Muscle of leg (tissue), 11 donors: ENCODE results near the gene ZBTB4. TPM values are rescaled to one million over a fixed set of nuclear protein-coding genes. Genes with fewer than 3 reads are reported as not detected.

ENCODE experiments used
- DNase-seq: peaks from one replicate; pipeline ENCODE4 v3.0.0; 2013
- H3K27ac ChIP-seq: one replicate; pipeline ENCODE4 v1.5.1; 2013; ENCODE audit warnings: mild to moderate bottlenecking, low read length, control low read depth
- H3K27me3 ChIP-seq: one replicate; pipeline ENCODE4 v1.6.1; 2013; ENCODE audit warnings: low read length; ENCODE audit not compliant: control insufficient read depth, insufficient read depth
- H3K36me3 ChIP-seq: one replicate; pipeline ENCODE4 v1.6.1; 2013; ENCODE audit warnings: low read length; ENCODE audit not compliant: control insufficient read depth, insufficient read depth
- H3K4me1 ChIP-seq: one replicate; pipeline ENCODE4 v1.6.1; 2013; ENCODE audit warnings: low read length; ENCODE audit not compliant: control insufficient read depth, insufficient read depth
- H3K4me3 ChIP-seq: one replicate; pipeline ENCODE4 v1.5.1; 2013; ENCODE audit warnings: low read length, control low read depth
- H3K9me3 ChIP-seq: replicated peaks from 2 replicates; pipeline ENCODE4 v1.6.1; 2013; ENCODE audit warnings: low read depth, low read length; ENCODE audit not compliant: control insufficient read depth
- WGBS: methylation state at CpG from one replicate; pipeline ENCODE4 v1.1.5; 2013; ENCODE audit warnings: missing lambda C conversion rate; ENCODE audit not compliant: insufficient coverage; 5-methylcytosine and 5-hydroxymethylcytosine counted together
- polyA plus RNA-seq, 8 donors: library from polyadenylated mRNA; unstranded; fragments of 120-200 nt; gene quantifications; one replicate each; pipeline versions ENCODE4 v1.2.1 to v1.2.3, GENCODE V29; 2013; ENCODE audit warnings: inconsistent platforms in 1 of 8, low replicate concordance in 1 of 8; ENCODE audit not compliant: insufficient read length in 8 of 8, insufficient read depth in 1 of 8
- total RNA-seq: library from RNA; stranded (reverse); fragments of 120-200 nt; gene quantifications from one replicate; pipeline ENCODE4 v1.2.4, GENCODE V29; 2013

ZBTB4 gene
- total and polyA plus RNA-seq, 9 donors, result 14.1 to 31.6 (median 24.3) TPM

DNA sequence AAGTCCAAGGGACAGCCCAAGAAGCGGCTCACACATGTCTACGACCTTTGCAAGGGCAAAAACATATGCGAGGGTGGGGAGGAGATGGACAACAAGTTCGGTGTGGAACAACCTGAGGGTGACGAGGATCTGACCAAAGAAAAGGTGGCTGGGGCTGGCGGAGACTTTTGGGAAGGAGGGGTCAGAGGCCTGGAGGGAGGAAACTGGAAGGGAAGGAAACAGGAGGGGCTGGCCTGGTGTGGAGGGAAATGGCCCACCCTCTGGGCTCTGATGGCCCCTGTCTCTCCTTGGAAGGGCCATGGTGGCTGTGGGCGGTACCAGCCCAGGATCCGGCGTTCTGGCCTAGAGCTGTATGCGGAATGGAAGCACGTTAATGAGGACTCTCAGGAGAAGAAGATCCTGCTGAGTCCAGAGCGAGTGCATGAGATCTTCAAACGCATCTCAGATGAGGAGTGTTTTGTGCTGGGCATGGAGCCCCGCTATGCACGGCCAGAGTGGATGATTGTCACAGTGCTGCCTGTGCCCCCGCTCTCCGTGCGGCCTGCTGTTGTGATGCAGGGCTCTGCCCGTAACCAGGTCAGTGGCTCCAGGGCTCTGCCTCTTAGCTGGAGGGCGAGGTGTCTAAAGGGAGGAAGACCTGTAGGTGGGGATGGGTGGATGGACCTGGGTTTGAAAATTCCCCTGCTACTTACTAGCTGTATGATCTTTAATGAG, 17.2 kb upstream of the ZBTB4 start:
- no peaks in the 10 kb centered on the region for H3K4me1 ChIP-seq
- H3K4me3 ChIP-seq, result no peak overlapping the region
- no peaks in the 10 kb centered on the region for H3K27me3 ChIP-seq
- WGBS, result 89% methylated on average over 19 of the region's 20 CpGs
- H3K27ac ChIP-seq, result peak overlapping the region; percentile 3
- DNase-seq, result no peak
- H3K9me3 ChIP-seq, result no peaks in the 10 kb centered on the region
- peaks cover 62% of the 10 kb centered on the region for H3K36me3 ChIP-seq

DNA sequence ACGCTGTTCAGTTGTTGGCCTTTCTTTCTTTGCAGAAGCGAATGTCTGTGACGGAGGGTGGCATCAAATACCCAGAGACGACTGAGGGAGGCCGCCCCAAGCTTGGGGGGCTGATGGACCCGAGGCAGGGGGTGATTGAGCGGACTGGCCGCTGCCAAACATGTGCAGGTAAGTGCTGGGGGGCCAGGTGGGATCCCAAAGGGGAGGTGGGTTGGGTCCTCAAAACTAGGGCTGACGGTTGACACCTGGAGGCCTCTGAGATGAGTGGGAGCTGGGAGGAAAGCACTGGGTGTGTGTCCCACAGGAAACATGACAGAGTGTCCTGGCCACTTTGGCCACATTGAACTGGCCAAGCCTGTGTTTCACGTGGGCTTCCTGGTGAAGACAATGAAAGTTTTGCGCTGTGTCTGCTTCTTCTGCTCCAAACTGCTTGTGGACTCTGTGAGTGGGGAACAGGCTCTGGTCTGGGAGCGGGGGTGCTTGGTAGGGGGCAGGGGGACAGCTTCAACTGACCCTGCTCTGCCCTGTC, 16.5 kb upstream of the ZBTB4 start:
- H3K4me3 ChIP-seq, result no peak overlapping the region
- WGBS, result 85% methylated on average over 7 of the region's 12 CpGs
- H3K27ac ChIP-seq, result no peak overlapping the region
- H3K36me3 ChIP-seq, result peaks cover 56% of the 10 kb centered on the region
- DNase-seq, result no peak
- no peaks in the 10 kb centered on the region for H3K27me3 ChIP-seq
- H3K9me3 ChIP-seq, result no peaks in the 10 kb centered on the region
- H3K4me1 ChIP-seq, result no peaks in the 10 kb centered on the region

GRCh38 chr17:7493941-7494340, 14.5 kb upstream of the ZBTB4 start:
- 78% methylated on average over 2 of the region's 3 CpGs for WGBS
- Histone ChIP-seq H3K9me3 (no peaks in the 10 kb centered on the region), H3K27me3 (no peaks in the 10 kb centered on the region), H3K36me3 (peaks cover 41% of the 10 kb centered on the region), H3K4me1 (no peaks in the 10 kb centered on the region), H3K4me3 (no peak overlapping the region), H3K27ac (no peak overlapping the region)
- DNase-seq, result no peak

DNA sequence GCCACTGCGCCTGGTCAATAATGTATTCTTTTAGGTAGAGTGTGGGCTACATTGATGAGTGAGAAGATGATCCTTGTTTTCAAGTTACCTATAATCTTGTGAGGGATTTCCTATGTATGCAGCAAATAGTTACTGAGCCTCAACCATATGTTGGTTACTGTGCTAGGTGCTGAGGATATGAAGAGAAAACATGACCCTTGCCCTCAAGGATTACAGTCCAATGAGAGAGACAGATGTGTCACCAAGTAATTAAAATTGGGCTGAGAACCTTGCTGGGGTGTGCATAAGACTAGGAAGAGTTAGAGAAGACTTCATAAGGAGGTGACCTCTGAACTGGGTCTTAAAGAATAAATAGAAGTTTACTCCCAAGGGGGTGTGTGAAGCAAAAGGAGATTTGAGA, 12.2 kb upstream of the ZBTB4 start:
- H3K27ac ChIP-seq, result no peak overlapping the region
- DNase-seq, result no peak
- no peaks in the 10 kb centered on the region for H3K27me3 ChIP-seq
- H3K4me1 ChIP-seq, result peaks cover 6% of the 10 kb centered on the region
- H3K9me3 ChIP-seq, result no peaks in the 10 kb centered on the region
- 100% methylated on average over 1 of the region's 1 CpG for WGBS
- peaks cover 21% of the 10 kb centered on the region for H3K36me3 ChIP-seq
- no peak overlapping the region for H3K4me3 ChIP-seq

GRCh38 chr17:7490144-7490543, 10.7 kb upstream of the ZBTB4 start:
- no peaks in the 10 kb centered on the region for H3K9me3 ChIP-seq
- no peak for DNase-seq
- H3K4me3 ChIP-seq, result no peak overlapping the region
- peaks cover 16% of the 10 kb centered on the region for H3K4me1 ChIP-seq
- H3K36me3 ChIP-seq, result peaks cover 8% of the 10 kb centered on the region
- H3K27me3 ChIP-seq, result no peaks in the 10 kb centered on the region
- H3K27ac ChIP-seq, result no peak overlapping the region
- 56% methylated on average over 5 of the region's 8 CpGs for WGBS

- H3K27me3 ChIP-seq, result no peaks in the 10 kb centered on the region
- H3K27ac ChIP-seq, result peak overlapping the region; percentile 21
- H3K4me3 ChIP-seq, result no peak overlapping the region
- no peaks in the 10 kb centered on the region for H3K9me3 ChIP-seq
- peak; percentile 43 for DNase-seq
- H3K4me1 ChIP-seq, result peaks cover 42% of the 10 kb centered on the region
- 30% methylated on average over 1 of the region's 3 CpGs for WGBS
- peaks cover 4% of the 10 kb centered on the region for H3K36me3 ChIP-seq
Measured at GRCh38 chr17:7486181-7486580, 6.8 kb upstream of the ZBTB4 start.

- no peak for DNase-seq
- Histone ChIP-seq H3K4me3 (peak overlapping the region; percentile 88), H3K9me3 (no peaks in the 10 kb centered on the region)
Measured at GRCh38 chr17:7484919-7485377, 5.5 kb upstream of the ZBTB4 start.

GRCh38 chr17:7484067-7484918, 4.9 kb upstream of the ZBTB4 start, which contains the start of gene POLR2A:
Gene POLR2A (plus strand): TSS chr17:7484366.
- Histone ChIP-seq H3K27me3 (no peaks in the 10 kb centered on the region), H3K4me1 (peaks cover 55% of the 10 kb centered on the region), H3K9me3 (no peaks in the 10 kb centered on the region), H3K27ac (peak within 1 kb of the TSS; percentile 100), H3K4me3 (peak within 1 kb of the TSS; percentile 88), H3K36me3 (peaks cover 4% of the 10 kb centered on the region)
- WGBS, result under 1% methylated on average over 46 of the region's 64 CpGs
- DNase-seq, result peak; percentile 99

More at GRCh38 chr17:7484919-7485377, 5.5 kb upstream of the ZBTB4 start:
- Histone ChIP-seq H3K4me1 (peaks cover 53% of the 10 kb centered on the region), H3K36me3 (peaks cover 4% of the 10 kb centered on the region), H3K27me3 (no peaks in the 10 kb centered on the region), H3K27ac (peak overlapping the region; percentile 100)
- 0% methylated on average over 10 of the region's 19 CpGs for WGBS

DNA sequence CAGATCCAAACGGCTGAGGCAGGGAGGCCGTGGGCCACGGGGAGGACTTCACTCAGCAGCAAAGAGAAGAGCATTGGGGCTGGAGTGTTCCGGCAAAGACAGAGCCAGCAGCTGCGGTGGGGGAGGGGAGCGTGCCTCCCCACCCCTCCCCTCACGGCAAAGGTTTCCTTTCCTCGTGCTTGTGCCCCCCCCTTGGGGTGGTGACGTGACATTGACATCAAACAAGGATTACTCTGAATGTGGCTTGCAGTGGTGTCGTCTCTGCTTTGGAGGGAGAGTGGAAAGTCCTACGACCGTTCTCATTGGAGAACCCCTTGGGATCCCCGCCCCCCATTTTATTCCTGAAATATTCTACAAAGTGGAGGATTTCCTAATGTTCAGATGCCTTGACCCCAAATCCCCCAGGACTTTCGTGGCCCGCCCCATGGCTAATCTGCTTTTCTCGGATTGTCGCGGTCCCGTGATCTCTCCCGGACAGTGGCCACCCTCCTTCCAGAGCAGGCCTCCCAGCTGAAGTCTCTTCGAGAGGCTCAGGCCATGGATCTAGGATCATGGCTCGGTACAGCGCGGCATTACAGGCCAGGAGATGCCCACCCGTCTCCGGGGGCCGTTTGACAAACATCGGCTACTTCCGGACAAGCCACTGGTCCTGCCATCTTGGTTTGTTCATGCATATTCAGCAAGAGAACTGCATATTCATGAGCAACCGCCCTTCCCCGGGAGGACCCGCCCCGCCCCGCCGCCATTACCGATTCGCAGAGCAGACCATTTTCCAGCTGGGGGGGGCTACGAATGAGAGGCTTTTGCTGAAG, 4.0 kb upstream of the ZBTB4 start:
- Histone ChIP-seq H3K27ac (peak overlapping the region; percentile 100), H3K4me3 (peak overlapping the region; percentile 88), H3K9me3 (no peaks in the 10 kb centered on the region), H3K4me1 (peaks cover 58% of the 10 kb centered on the region), H3K27me3 (no peaks in the 10 kb centered on the region), H3K36me3 (peaks cover 4% of the 10 kb centered on the region)
- peak; percentile 97 for DNase-seq
- 1% methylated on average over 20 of the region's 38 CpGs for WGBS
